ENCODE measurements around the gene GYS1.

DNA sequence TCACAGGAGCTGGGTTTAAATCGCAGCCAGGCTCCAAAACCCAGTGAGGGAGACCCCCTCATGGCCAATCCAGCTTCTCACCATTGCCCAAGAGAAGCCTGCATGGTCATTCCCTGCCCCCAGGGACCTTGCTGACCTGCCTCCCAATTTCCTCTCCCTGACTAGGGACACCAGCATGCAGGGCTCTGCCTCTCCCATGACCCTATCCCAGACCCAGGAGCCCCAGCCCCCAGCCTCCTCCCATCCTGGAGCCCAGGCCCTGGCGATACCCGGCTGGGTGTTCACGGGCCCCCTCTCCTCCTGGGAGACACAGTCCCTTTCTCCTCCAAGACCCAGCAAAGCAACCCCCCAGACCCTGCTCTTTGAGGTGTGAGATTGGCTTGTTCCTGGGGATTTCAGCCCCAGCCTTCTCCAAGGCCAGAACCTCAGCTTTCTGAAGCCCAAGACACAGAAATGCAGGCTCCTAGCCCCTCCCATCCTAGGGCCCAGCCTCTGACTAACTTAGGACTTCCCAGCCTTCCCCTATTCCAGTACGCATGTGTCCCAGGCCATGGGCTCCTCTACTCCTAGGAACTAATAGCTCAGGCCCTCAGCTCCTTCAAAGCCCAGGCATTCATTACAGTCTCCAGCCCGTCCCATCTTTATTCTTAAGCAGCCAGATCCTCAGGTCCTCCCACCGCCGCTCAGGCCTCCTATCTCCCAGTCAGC, 1.1 kb downstream of the GYS1 start:
- TF ChIP-seq POLR2AphosphoS5 (IDR thresholded peaks at IDR 0.05; ENCODE audit: low read depth) (no peak), EZH2 (IDR thresholded peaks at IDR 0.05; ENCODE audit: low read depth, unreplicated experiment) (no peak), EZH2phosphoT487 (IDR thresholded peaks at IDR 0.05; ENCODE audit: unreplicated experiment) (no peak), NANOG (IDR thresholded peaks at IDR 0.05; ENCODE audit: borderline replicate concordance) (no peak), JUNB (IDR thresholded peaks at IDR 0.05; ENCODE audit: unreplicated experiment) (no peak), CREB1 (CRISPR knock-in tag; IDR thresholded peaks at IDR 0.05; ENCODE audit: low read depth) (no peak)
- TF ChIP-seq, protein P1, sequence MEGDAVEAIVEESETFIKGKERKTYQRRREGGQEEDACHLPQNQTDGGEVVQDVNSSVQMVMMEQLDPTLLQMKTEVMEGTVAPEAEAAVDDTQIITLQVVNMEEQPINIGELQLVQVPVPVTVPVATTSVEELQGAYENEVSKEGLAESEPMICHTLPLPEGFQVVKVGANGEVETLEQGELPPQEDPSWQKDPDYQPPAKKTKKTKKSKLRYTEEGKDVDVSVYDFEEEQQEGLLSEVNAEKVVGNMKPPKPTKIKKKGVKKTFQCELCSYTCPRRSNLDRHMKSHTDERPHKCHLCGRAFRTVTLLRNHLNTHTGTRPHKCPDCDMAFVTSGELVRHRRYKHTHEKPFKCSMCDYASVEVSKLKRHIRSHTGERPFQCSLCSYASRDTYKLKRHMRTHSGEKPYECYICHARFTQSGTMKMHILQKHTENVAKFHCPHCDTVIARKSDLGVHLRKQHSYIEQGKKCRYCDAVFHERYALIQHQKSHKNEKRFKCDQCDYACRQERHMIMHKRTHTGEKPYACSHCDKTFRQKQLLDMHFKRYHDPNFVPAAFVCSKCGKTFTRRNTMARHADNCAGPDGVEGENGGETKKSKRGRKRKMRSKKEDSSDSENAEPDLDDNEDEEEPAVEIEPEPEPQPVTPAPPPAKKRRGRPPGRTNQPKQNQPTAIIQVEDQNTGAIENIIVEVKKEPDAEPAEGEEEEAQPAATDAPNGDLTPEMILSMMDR (conservative IDR thresholded peaks at IDR 0.05; ENCODE audit: low read depth in 2 of 2): no peak
- TF ChIP-seq, protein P2, sequence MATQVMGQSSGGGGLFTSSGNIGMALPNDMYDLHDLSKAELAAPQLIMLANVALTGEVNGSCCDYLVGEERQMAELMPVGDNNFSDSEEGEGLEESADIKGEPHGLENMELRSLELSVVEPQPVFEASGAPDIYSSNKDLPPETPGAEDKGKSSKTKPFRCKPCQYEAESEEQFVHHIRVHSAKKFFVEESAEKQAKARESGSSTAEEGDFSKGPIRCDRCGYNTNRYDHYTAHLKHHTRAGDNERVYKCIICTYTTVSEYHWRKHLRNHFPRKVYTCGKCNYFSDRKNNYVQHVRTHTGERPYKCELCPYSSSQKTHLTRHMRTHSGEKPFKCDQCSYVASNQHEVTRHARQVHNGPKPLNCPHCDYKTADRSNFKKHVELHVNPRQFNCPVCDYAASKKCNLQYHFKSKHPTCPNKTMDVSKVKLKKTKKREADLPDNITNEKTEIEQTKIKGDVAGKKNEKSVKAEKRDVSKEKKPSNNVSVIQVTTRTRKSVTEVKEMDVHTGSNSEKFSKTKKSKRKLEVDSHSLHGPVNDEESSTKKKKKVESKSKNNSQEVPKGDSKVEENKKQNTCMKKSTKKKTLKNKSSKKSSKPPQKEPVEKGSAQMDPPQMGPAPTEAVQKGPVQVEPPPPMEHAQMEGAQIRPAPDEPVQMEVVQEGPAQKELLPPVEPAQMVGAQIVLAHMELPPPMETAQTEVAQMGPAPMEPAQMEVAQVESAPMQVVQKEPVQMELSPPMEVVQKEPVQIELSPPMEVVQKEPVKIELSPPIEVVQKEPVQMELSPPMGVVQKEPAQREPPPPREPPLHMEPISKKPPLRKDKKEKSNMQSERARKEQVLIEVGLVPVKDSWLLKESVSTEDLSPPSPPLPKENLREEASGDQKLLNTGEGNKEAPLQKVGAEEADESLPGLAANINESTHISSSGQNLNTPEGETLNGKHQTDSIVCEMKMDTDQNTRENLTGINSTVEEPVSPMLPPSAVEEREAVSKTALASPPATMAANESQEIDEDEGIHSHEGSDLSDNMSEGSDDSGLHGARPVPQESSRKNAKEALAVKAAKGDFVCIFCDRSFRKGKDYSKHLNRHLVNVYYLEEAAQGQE (IDR thresholded peaks at IDR 0.05; ENCODE audit: unreplicated experiment): no peak
- TF ChIP-seq, protein P3, sequence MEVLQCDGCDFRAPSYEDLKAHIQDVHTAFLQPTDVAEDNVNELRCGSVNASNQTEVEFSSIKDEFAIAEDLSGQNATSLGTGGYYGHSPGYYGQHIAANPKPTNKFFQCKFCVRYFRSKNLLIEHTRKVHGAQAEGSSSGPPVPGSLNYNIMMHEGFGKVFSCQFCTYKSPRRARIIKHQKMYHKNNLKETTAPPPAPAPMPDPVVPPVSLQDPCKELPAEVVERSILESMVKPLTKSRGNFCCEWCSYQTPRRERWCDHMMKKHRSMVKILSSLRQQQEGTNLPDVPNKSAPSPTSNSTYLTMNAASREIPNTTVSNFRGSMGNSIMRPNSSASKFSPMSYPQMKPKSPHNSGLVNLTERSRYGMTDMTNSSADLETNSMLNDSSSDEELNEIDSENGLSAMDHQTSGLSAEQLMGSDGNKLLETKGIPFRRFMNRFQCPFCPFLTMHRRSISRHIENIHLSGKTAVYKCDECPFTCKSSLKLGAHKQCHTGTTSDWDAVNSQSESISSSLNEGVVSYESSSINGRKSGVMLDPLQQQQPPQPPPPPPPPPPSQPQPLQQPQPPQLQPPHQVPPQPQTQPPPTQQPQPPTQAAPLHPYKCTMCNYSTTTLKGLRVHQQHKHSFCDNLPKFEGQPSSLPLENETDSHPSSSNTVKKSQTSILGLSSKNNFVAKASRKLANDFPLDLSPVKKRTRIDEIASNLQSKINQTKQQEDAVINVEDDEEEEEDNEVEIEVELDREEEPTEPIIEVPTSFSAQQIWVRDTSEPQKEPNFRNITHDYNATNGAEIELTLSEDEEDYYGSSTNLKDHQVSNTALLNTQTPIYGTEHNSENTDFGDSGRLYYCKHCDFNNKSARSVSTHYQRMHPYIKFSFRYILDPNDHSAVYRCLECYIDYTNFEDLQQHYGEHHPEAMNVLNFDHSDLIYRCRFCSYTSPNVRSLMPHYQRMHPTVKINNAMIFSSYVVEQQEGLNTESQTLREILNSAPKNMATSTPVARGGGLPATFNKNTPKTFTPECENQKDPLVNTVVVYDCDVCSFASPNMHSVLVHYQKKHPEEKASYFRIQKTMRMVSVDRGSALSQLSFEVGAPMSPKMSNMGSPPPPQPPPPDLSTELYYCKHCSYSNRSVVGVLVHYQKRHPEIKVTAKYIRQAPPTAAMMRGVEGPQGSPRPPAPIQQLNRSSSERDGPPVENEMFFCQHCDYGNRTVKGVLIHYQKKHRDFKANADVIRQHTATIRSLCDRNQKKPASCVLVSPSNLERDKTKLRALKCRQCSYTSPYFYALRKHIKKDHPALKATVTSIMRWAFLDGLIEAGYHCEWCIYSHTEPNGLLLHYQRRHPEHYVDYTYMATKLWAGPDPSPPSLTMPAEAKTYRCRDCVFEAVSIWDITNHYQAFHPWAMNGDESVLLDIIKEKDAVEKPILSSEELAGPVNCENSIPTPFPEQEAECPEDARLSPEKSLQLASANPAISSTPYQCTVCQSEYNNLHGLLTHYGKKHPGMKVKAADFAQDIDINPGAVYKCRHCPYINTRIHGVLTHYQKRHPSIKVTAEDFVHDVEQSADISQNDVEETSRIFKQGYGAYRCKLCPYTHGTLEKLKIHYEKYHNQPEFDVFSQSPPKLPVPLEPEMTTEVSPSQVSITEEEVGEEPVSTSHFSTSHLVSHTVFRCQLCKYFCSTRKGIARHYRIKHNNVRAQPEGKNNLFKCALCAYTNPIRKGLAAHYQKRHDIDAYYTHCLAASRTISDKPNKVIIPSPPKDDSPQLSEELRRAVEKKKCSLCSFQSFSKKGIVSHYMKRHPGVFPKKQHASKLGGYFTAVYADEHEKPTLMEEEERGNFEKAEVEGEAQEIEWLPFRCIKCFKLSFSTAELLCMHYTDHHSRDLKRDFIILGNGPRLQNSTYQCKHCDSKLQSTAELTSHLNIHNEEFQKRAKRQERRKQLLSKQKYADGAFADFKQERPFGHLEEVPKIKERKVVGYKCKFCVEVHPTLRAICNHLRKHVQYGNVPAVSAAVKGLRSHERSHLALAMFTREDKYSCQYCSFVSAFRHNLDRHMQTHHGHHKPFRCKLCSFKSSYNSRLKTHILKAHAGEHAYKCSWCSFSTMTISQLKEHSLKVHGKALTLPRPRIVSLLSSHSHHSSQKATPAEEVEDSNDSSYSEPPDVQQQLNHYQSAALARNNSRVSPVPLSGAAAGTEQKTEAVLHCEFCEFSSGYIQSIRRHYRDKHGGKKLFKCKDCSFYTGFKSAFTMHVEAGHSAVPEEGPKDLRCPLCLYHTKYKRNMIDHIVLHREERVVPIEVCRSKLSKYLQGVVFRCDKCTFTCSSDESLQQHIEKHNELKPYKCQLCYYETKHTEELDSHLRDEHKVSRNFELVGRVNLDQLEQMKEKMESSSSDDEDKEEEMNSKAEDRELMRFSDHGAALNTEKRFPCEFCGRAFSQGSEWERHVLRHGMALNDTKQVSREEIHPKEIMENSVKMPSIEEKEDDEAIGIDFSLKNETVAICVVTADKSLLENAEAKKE (CRISPR knock-in tag; IDR thresholded peaks at IDR 0.05): no peak
